Nephron (organoid): ENCODE measurements around the gene USP22.

ENCODE experiments used
- H3K27ac Mint-ChIP-seq, 3 experiments: 2 replicates each; pipeline ENCODE4 v1.8.0; 2020; ENCODE audit warnings: mixed read lengths in 3 of 3, mild to moderate bottlenecking in 2 of 3, moderate library complexity in 1 of 3
- H3K27me3 Mint-ChIP-seq: 2 replicates; pipeline ENCODE4 v1.8.0; 2021; ENCODE audit warnings: low read depth, mild to moderate bottlenecking, moderate library complexity, mixed read lengths
- H3K36me3 Mint-ChIP-seq: 2 replicates; pipeline ENCODE4 v1.8.0; 2020; ENCODE audit warnings: low read depth, mixed read lengths
- H3K4me1 Mint-ChIP-seq: 2 replicates; pipeline ENCODE4 v1.8.0; 2020; ENCODE audit warnings: mixed read lengths
- H3K4me3 Mint-ChIP-seq, 3 experiments: 2 replicates each; pipeline ENCODE4 v1.8.0; 2020; ENCODE audit warnings: mild to moderate bottlenecking in 3 of 3, mixed read lengths in 3 of 3, moderate library complexity in 2 of 3
- H3K9me3 Mint-ChIP-seq: 2 replicates; pipeline ENCODE4 v1.8.0; 2020; ENCODE audit warnings: mixed read lengths
- CTCF ChIP-seq, 3 experiments: fragments of 200-600 bp; sonication (generic); IDR thresholded peaks; one replicate each; pipeline ENCODE4 v1.5.0; 2021; ENCODE audit warnings: antibody characterized with exemption in 3 of 3; ENCODE audit not compliant: unreplicated experiment in 3 of 3

USP22 gene

GRCh38 chr17:20955427-20956323 lies 87.1 kb downstream of the USP22 start:
- Mint-ChIP-seq H3K4me1 (peaks cover 33% of the 10 kb centered on the region), H3K4me3 (no peak overlapping the region), H3K9me3 (no peaks in the 10 kb centered on the region), H3K36me3 (peaks cover 64% of the 10 kb centered on the region), H3K27ac (peak overlapping the region; percentile 82 to 89 (median 87)), H3K27me3 (no peaks in the 10 kb centered on the region)
- no peak for TF ChIP-seq CTCF (IDR thresholded peaks at IDR 0.05; ENCODE audit: unreplicated experiment in 3 of 3)

GRCh38 chr17:20954794-20955193 lies 88.0 kb downstream of the USP22 start:
- Mint-ChIP-seq H3K4me1 (peaks cover 33% of the 10 kb centered on the region), H3K9me3 (no peaks in the 10 kb centered on the region), H3K27me3 (no peaks in the 10 kb centered on the region), H3K36me3 (peaks cover 67% of the 10 kb centered on the region), H3K27ac (peak overlapping the region; percentile 82 to 89 (median 87)), H3K4me3 (no peak overlapping the region)
- TF ChIP-seq CTCF (IDR thresholded peaks at IDR 0.05; ENCODE audit: unreplicated experiment in 3 of 3): no peak

- peak overlapping the region in 1 of 3 experiments; percentile 44 for H3K27ac Mint-ChIP-seq
- no peaks in the 10 kb centered on the region for H3K9me3 Mint-ChIP-seq
- peaks cover 58% of the 10 kb centered on the region for H3K36me3 Mint-ChIP-seq
- no peaks in the 10 kb centered on the region for H3K27me3 Mint-ChIP-seq
- no peak for TF ChIP-seq CTCF (IDR thresholded peaks at IDR 0.05; ENCODE audit: unreplicated experiment in 3 of 3)
- H3K4me3 Mint-ChIP-seq: no peak overlapping the region
- H3K4me1 Mint-ChIP-seq: peaks cover 33% of the 10 kb centered on the region
Observed at GRCh38 chr17:20952183-20952582, 90.6 kb downstream of the USP22 start.
